Gastrocnemius medialis (tissue), 4 donors: ENCODE measurements around the gene ABHD12B. TPM values are rescaled to one million over a fixed set of nuclear protein-coding genes. Genes with fewer than 3 reads are reported as not detected.
A peak's percentile ranks its signal among the peaks of the same experiment; 100 is the strongest.

Experiments used
- ATAC-seq, 2 donors: fragments of 150-250 bp; one replicate each; pipeline ENCODE4 v1.9.1; 2016
- DNase-seq, 2 donors: peaks; one replicate each; pipeline ENCODE4 v3.0.0-alpha.2; 2019
- H3K27ac ChIP-seq, 4 donors: fragments of 200-600 bp; sonication (generic); 1 replicate in 1 of 4; 2 replicates in 3 of 4; pipeline ENCODE4 v1.5.1; 2016 to 2018; ENCODE audit warnings: mild to moderate bottlenecking in 2 of 4, moderate library complexity in 1 of 4
- H3K27me3 ChIP-seq, 3 donors: fragments of 200-600 bp; sonication (generic) in 2 of 3; 1 replicate in 1 of 3; 2 replicates in 2 of 3; pipeline versions ENCODE4 v1.5.1 to v1.6.0; 2016 to 2019; ENCODE audit warnings: mild to moderate bottlenecking in 1 of 3, moderate library complexity in 1 of 3
- H3K36me3 ChIP-seq, 2 donors: fragments of 200-600 bp; sonication (generic) in 1 of 2; one replicate each; pipeline ENCODE4 v1.5.1; 2017 to 2018
- H3K4me1 ChIP-seq, 2 donors: fragments of 200-600 bp; sonication (generic) in 1 of 2; one replicate each; pipeline ENCODE4 v1.5.1; 2016 to 2017; ENCODE audit warnings: mild to moderate bottlenecking in 2 of 2
- H3K4me3 ChIP-seq, 4 donors: fragments of 200-600 bp; sonication (generic) in 3 of 4; 1 replicate in 1 of 4; 2 replicates in 3 of 4; pipeline ENCODE4 v1.5.1; 2016 to 2019; ENCODE audit warnings: mild to moderate bottlenecking in 2 of 4
- H3K9me3 ChIP-seq, 3 donors: fragments of 200-600 bp; sonication (generic) in 2 of 3; 1 replicate in 1 of 3; 2 replicates in 2 of 3; pipeline ENCODE4 v1.5.1; 2016 to 2019
- POLR2A ChIP-seq, 2 donors: fragments of 450-650 bp; IDR thresholded peaks; one replicate each; pipeline ENCODE4 v1.6.1; 2017; ENCODE audit warnings: antibody characterized with exemption in 2 of 2, mild to moderate bottlenecking in 2 of 2, moderate library complexity in 2 of 2
- in situ Hi-C, 4 donors: fragments of 200-750 bp; cut with MboI; loops; one replicate each; pipeline versions ENCODE4 v1.15.0 to v1.8.0; 2017; ENCODE audit warnings: low sequenced_read_pairs in 4 of 4
- intact Hi-C: fragments of 100-400 bp; cut with DNase I; formaldehyde crosslinking; loops from one replicate; pipeline ENCODE4 v1.15.1; 2023; ENCODE audit warnings: low total_unique reads
- total RNA-seq, 4 donors: library from RNA; depleted of rRNA; stranded (reverse); fragments of >200 nt; gene quantifications; one replicate each; pipeline versions ENCODE4 v1.1.0 to v1.2.3, GENCODE V29; 2016
- TF ChIP-seq, protein P1 (sequence below), 5 experiments: fragments of 450-650 bp in 3 of 5; fragments of 200-600 bp in 2 of 5; sonication (generic) in 2 of 5; IDR thresholded peaks in 4 of 5; conservative IDR thresholded peaks in 1 of 5; 1 replicate in 4 of 5; 2 replicates in 1 of 5; pipeline ENCODE4 v1.5.1; 2016 to 2019; ENCODE audit warnings: antibody characterized with exemption in 5 of 5, mild to moderate bottlenecking in 3 of 5, moderate library complexity in 3 of 5

ABHD12B gene
- total RNA-seq, 4 donors from 2014 or later: not detected

DNA sequence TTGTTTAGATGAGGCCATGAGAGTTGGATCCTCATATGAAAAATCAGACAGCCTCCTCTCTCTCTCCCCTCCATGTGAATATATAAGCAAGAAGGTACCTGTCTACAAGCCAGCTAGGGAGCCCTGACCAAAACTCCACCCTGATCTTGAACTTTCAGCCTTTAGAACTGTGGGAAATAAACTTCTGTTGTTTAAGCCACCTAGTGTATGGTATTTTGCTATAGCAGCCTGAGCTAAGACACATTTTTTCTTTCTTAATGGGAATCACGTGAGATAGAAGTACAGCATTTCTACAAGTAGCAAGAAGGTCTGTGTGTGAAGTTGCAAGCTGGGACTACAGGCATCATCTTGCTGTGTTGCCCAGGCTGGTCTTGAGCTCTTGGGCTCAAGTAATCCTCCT is 16.3 kb upstream of the ABHD12B start:
- Histone ChIP-seq H3K9me3 (no peaks in the 10 kb centered on the region), H3K27me3 (no peaks in the 10 kb centered on the region), H3K36me3 (no peaks in the 10 kb centered on the region), H3K27ac (no peak overlapping the region), H3K4me1 (peaks cover 7 to 10% of the 10 kb centered on the region in 2 donors), H3K4me3 (no peak overlapping the region)
- intact Hi-C loops: no loop called here
- TF ChIP-seq POLR2A (IDR thresholded peaks at IDR 0.05): no peak
- TF ChIP-seq, protein P1, sequence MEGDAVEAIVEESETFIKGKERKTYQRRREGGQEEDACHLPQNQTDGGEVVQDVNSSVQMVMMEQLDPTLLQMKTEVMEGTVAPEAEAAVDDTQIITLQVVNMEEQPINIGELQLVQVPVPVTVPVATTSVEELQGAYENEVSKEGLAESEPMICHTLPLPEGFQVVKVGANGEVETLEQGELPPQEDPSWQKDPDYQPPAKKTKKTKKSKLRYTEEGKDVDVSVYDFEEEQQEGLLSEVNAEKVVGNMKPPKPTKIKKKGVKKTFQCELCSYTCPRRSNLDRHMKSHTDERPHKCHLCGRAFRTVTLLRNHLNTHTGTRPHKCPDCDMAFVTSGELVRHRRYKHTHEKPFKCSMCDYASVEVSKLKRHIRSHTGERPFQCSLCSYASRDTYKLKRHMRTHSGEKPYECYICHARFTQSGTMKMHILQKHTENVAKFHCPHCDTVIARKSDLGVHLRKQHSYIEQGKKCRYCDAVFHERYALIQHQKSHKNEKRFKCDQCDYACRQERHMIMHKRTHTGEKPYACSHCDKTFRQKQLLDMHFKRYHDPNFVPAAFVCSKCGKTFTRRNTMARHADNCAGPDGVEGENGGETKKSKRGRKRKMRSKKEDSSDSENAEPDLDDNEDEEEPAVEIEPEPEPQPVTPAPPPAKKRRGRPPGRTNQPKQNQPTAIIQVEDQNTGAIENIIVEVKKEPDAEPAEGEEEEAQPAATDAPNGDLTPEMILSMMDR (IDR thresholded peaks at IDR 0.05 in 4 of 5, conservative IDR thresholded peaks at IDR 0.05 in 1 of 5): no peak
- ATAC-seq: no peak
- no peak for DNase-seq
- in situ Hi-C loops: loop anchor here in 2 of 4 donors (5.0 to 10.0 kb wide), 3 partner anchors 71 to 253 kb away; no protein-coding TSS in a partner anchor

DNA sequence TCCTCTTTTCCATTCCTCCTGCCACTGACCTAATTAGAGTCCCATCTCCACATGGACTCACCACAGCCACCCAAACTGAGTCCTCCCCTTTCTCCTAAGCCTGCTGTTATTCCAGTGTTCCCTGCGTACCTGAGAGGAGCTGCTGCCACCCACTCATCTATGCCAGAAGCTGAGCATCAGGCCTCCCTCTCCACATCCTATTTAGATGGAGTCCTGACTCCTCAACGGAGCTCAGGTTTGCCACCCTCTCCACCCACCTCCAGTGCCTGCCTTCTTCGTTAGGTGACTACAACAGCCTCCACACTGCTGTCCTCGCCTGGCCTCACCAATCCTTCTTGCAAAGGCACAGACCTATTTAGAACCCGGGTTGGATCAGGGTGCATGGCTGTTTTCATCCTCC is 15.2 kb upstream of the ABHD12B start:
- H3K4me1 ChIP-seq: peaks cover 7 to 10% of the 10 kb centered on the region in 2 donors
- no peak overlapping the region for H3K27ac ChIP-seq
- DNase-seq (no peak), ATAC-seq (no peak)
- no peak overlapping the region for H3K4me3 ChIP-seq
- in situ Hi-C loops (loop anchor here in 2 of 4 donors (5.0 to 10.0 kb wide), 3 partner anchors 72 to 254 kb away; no protein-coding TSS in a partner anchor), intact Hi-C loops (no loop called here)
- H3K9me3 ChIP-seq: no peaks in the 10 kb centered on the region
- TF ChIP-seq, protein P1 (IDR thresholded peaks at IDR 0.05 in 4 of 5, conservative IDR thresholded peaks at IDR 0.05 in 1 of 5): no peak
- no peak for TF ChIP-seq POLR2A (IDR thresholded peaks at IDR 0.05)
- no peaks in the 10 kb centered on the region for H3K36me3 ChIP-seq
- no peaks in the 10 kb centered on the region for H3K27me3 ChIP-seq

DNA sequence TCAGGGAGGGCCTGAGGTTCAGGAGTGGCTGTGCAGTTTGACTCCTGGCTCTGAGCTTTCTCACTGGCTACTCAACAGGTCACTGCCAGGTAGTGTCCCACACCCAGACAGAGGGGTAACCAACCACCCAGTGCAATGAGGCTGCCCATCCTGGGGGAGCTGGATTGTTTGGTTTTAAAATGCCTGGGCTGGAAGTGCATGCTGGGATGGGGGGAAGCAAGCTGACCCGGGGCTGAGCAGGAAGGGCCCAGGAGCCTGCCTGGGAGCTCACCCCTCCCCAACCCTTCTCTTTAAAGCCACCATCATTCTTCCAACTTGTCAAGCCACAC is 12.6 kb upstream of the ABHD12B start:
- ATAC-seq (no peak), DNase-seq (no peak)
- no peak for TF ChIP-seq POLR2A (IDR thresholded peaks at IDR 0.05)
- TF ChIP-seq, protein P1 (IDR thresholded peaks at IDR 0.05 in 4 of 5, conservative IDR thresholded peaks at IDR 0.05 in 1 of 5): no peak
- H3K4me3 ChIP-seq: peak overlapping the region; percentile 59 to 61 (median 60)
- no peaks in the 10 kb centered on the region for H3K36me3 ChIP-seq
- in situ Hi-C loops (loop anchor here in 2 of 4 donors (5.0 to 10.0 kb wide), 3 partner anchors 74 to 257 kb away; no protein-coding TSS in a partner anchor), intact Hi-C loops (no loop called here)
- no peaks in the 10 kb centered on the region for H3K9me3 ChIP-seq
- peak overlapping the region; percentile 36 to 73 (median 66) for H3K27ac ChIP-seq
- peaks cover 9 to 10% of the 10 kb centered on the region in 2 donors for H3K4me1 ChIP-seq
- H3K27me3 ChIP-seq: no peaks in the 10 kb centered on the region

DNA sequence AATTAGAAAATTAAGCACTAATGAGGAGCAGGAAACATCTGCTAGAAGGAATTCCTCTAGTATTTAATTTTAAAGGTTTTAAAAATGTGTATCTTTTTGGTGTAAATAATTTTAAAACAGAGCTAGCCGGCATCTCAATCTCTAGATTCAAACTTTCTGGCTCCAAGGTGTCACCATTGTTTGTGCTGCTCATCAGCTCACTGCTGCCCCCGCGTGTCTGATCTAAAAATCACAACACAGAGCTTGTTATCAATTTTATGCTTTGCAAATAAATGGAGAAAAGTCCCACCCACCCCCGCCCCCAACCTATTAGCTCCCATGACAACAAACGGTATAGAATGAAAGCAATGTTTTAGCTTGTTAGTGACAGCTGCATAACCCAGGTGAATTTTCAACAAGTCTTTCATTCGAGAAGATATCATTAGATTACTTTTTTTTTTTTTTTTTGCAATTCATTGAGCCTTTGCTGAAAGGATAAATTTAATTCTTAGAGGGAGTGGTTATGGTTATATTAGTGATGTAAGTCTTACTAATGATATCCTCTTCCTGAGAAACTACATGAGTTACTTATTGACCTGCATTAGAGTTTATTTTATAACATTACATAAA is 11.3 kb upstream of the ABHD12B start:
- Histone ChIP-seq H3K9me3 (no peaks in the 10 kb centered on the region), H3K27me3 (no peaks in the 10 kb centered on the region), H3K27ac (peak overlapping the region; percentile 36 to 73 (median 66)), H3K4me3 (peak overlapping the region; percentile 59 to 61 (median 60)), H3K4me1 (peaks cover 9 to 10% of the 10 kb centered on the region in 2 donors), H3K36me3 (no peaks in the 10 kb centered on the region)
- DNase-seq (peak; percentile 42 to 57), ATAC-seq (peak; percentile 76 to 77)
- TF ChIP-seq, protein P1 (IDR thresholded peaks at IDR 0.05 in 4 of 5, conservative IDR thresholded peaks at IDR 0.05 in 1 of 5): peak; percentile 38 to 84 (median 50)
- no peak for TF ChIP-seq POLR2A (IDR thresholded peaks at IDR 0.05)
- intact Hi-C loops (loop anchor here (2.0 to 10.0 kb wide), 4 partner anchors 30 to 256 kb away; partner anchors contain the start of gene NIN), in situ Hi-C loops (no loop called here)
